OCI-LY3 (cell line): ENCODE measurements around the gene LHFPL3.
"Not testable (repeated sequence)": the region's sequence is repeated elsewhere in the genome, so short reads cannot be mapped to it uniquely, and the experiment has no call there.

Experiments used
- CTCF ChIP-seq: fragments of 200-600, 300-600 bp; sonication (generic); IDR thresholded peaks from 2 replicates; pipeline ENCODE4 v1.5.1; 2014; ENCODE audit warnings: antibody characterized with exemption, low read length, low read depth
- EZH2phosphoT487 ChIP-seq: fragments of 200-600 bp; shearing (Covaris generic); IDR thresholded peaks from 2 replicates; pipeline ENCODE4 v1.6.1; 2018; ENCODE audit warnings: antibody characterized with exemption, mixed run types, low read depth

DNA sequence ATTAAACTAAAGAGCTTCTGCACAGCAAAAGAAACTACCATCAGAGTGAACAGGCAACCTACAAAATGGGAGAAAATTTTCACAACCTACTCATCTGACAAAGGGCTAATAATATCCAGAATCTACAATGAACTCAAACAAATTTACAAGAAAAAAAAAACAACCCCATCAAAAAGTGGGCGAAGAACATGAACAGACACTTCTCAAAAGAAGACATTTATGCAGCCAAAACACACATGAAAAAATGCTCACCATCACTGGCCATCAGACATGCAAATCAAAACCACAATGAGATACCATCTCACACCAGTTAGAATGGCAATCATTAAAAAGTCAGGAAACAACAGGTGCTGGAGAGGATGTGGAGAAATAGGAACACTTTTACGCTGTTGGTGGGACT is 46.7 kb upstream of the LHFPL3 start:
- not testable (repeated sequence) for TF ChIP-seq CTCF, EZH2phosphoT487
